GM06990 (cell line): Measurements from ENCODE around the gene CFAP20.

Experiments
- DNase-seq: peaks from one replicate; pipeline ENCODE4 v3.0.0-alpha.2; 2011; ENCODE audit not compliant: insufficient read length; ENCODE audit errors: extremely low read depth
- H3K27me3 ChIP-seq: replicated peaks from 2 replicates; pipeline ENCODE4 v1.6.0; 2011; ENCODE audit warnings: low read length; ENCODE audit not compliant: control insufficient read depth, insufficient read depth
- H3K36me3 ChIP-seq: 2 replicates; pipeline ENCODE4 v1.5.1; 2011; ENCODE audit warnings: low read length; ENCODE audit not compliant: control insufficient read depth, insufficient read depth
- H3K4me3 ChIP-seq: replicated peaks from 2 replicates; pipeline ENCODE4 v1.5.1; 2011; ENCODE audit warnings: low read depth, mild to moderate bottlenecking, control low read depth, low read length
- TF ChIP-seq, protein P1 (sequence below): IDR thresholded peaks from 2 replicates; pipeline ENCODE4 v1.5.1; 2011; ENCODE audit warnings: low read length, control low read depth, mild to moderate bottlenecking, inconsistent platforms; ENCODE audit not compliant: insufficient read depth, poor library complexity, severe bottlenecking

Gene CFAP20

DNA sequence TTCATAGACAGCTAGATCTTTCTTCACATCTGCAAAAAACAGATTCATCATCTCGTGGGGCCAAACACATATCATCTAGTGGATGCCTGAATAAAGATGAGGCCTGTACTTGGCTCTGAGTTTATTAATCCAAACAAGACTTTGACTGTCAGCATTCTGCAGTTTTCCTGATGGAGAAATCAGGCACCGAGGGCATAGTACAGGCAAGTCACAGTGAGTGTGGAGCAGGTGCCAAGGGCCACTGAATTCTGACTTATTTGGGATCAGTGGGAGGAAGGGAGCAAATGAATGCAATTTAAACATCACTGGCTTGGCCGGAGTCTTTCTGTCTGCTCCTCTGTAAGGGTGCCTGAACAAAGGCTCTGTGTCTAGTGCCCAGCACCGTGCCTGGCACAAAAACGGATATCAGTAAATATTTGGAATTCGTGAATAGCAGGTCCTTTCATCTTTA, 975 bp downstream of the CFAP20 start:
- TF ChIP-seq, protein P1, sequence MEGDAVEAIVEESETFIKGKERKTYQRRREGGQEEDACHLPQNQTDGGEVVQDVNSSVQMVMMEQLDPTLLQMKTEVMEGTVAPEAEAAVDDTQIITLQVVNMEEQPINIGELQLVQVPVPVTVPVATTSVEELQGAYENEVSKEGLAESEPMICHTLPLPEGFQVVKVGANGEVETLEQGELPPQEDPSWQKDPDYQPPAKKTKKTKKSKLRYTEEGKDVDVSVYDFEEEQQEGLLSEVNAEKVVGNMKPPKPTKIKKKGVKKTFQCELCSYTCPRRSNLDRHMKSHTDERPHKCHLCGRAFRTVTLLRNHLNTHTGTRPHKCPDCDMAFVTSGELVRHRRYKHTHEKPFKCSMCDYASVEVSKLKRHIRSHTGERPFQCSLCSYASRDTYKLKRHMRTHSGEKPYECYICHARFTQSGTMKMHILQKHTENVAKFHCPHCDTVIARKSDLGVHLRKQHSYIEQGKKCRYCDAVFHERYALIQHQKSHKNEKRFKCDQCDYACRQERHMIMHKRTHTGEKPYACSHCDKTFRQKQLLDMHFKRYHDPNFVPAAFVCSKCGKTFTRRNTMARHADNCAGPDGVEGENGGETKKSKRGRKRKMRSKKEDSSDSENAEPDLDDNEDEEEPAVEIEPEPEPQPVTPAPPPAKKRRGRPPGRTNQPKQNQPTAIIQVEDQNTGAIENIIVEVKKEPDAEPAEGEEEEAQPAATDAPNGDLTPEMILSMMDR, result no peak
- no peak for DNase-seq
- H3K36me3 ChIP-seq, result no peaks in the 10 kb centered on the region
- H3K4me3 ChIP-seq, result peak overlapping the region; percentile 67
- no peaks in the 10 kb centered on the region for H3K27me3 ChIP-seq

DNA sequence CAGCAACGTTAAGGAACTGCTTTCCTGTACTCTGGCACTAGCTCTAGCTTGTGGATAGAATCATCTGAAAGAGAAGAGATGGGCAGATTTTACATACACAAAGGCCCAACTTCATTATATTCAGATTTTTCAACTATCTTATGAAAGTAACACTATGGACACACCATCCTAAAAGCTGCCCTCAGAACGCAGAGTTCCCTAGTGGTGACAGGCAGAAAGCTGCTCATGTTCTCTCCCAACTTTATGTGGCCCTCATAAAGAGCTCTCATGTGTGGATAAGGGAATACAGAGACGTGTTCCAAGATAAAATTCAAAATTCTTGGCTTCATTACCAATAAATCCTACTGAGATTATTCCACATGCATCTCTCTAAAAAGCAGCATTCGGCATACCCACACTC, 1.5 kb downstream of the CFAP20 start:
- no peaks in the 10 kb centered on the region for H3K27me3 ChIP-seq
- TF ChIP-seq, protein P1, result peak; percentile 4
- H3K36me3 ChIP-seq, result no peaks in the 10 kb centered on the region
- peak overlapping the region; percentile 67 for H3K4me3 ChIP-seq
- DNase-seq, result no peak

DNA sequence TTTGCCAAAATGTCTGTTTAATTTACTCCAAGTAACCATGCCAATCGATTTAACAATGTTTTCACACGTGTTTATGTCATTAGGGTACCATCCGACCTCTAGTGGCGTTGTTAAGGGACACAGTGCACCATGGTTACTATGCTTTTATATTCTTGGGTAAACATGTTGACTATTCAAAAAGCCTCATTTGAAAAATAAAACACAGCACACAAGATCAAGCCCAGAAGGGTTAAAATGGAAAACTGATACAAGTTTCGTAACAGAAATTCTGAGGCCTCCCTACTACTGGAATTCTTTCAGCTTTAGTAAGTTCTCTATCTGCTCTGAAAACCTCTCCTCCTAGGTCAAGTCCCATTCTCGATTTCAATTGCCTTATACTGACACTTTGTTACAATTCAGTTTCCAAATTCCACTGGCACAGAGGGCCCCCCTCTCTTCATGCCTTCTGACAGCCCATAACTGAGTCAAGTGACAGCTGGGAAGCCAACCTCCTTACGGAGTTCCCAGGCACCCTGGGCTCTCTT, 2.1 kb downstream of the CFAP20 start:
- Histone ChIP-seq H3K4me3 (peak overlapping the region; percentile 67; the same call in 1 of the 2 replicates), H3K27me3 (no peaks in the 10 kb centered on the region), H3K36me3 (no peaks in the 10 kb centered on the region)
- TF ChIP-seq, protein P1, result peak; percentile 35
- no peak for DNase-seq

DNA sequence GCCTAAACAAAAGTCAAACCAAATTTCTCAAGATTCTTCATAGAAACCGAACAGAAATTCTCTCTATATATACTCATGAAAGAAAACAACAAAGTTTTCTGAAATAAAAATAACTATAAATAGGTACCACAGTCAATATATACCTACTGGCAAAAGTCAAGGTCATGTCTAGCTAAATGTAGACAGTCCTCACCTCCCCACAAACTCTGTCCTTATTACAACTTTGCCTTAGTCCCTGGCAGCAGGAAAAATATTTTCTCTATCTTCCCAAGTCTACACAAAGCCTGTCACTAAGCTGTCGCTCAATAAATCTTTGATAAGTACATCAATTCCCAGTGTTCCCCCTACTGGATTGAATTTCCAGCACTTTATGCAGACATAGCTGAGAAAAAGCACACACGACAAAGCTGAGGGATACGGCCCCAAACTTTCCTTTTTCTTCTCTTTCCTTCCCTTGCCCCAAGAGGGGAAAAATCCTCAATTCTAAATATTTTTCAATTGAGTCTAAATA, 2.7 kb downstream of the CFAP20 start:
- no peaks in the 10 kb centered on the region for H3K36me3 ChIP-seq
- H3K27me3 ChIP-seq, result no peaks in the 10 kb centered on the region
- TF ChIP-seq, protein P1, result no peak
- no peak overlapping the region for H3K4me3 ChIP-seq
- no peak for DNase-seq

DNA sequence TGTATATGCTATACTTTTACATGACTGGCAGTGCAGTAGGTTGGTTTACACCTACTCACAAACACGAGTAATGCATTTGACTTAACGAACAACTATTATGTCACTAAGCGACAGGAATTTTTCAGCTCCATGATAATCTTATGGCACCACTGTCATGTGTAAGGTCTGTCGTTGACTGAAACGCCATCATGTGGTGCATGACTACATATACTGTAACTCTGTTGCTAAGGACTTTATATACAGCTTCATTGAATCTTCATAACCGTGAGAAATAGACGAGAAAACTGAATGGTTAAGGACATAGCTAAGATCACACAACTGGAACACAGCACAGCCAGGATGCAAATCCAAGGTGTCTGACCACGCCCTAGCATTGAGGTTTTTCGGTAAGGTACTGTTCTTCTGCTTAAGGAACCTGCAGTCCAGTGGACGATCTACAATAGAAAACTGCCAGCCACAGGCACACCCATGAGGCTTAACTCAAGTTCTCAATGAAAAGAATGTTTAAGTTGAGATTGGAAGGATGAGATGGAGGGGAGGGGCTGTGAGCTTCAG, 3.3 kb downstream of the CFAP20 start:
- H3K27me3 ChIP-seq, result no peaks in the 10 kb centered on the region
- TF ChIP-seq, protein P1, result no peak
- DNase-seq, result no peak
- H3K4me3 ChIP-seq, result no peak overlapping the region
- no peaks in the 10 kb centered on the region for H3K36me3 ChIP-seq
